Panc1 (cell line): ENCODE data around the gene MMP23B. TPM values are rescaled to one million over a fixed set of nuclear protein-coding genes. Genes with fewer than 3 reads are reported as not detected.

Source experiments
- ATAC-seq: fragments of 200-7000 bp; cut with Tn5 transposase; 2 replicates; pipeline ENCODE4 v1.9.1; 2020; ENCODE audit warnings: mild to moderate bottlenecking, moderate library complexity
- BruUV-seq: library from RNA; stranded (reverse); fragments of 400-500 nt; replicated peaks from 2 replicates; lab custom pipeline; 2021; lab: Mats Ljungman, UMichigan
- CTCF ChIA-PET: fragments of 300-600 bp; sonication (Branson Sonifier 250); formaldehyde crosslinking; loops from one replicate; lab custom pipeline; 2022; ENCODE audit warnings: antibody characterized with exemption; lab: Charles Lee
- POLR2A ChIA-PET: fragments of 300-600 bp; sonication (Branson Sonifier 250); formaldehyde crosslinking; loops from one replicate; lab custom pipeline; 2022; ENCODE audit warnings: antibody characterized with exemption; lab: Charles Lee
- DNase-seq: peaks from one replicate; pipeline ENCODE4 v3.0.0-alpha.2; 2010; ENCODE audit warnings: low read depth, low spot score
- H3K27ac ChIP-seq: 2 replicates; pipeline ENCODE4 v1.5.1; 2011; ENCODE audit warnings: mild to moderate bottlenecking, low read length, inconsistent platforms
- H3K27me3 ChIP-seq: fragments of 200-500 bp; sonication (Bioruptor generic); 2 replicates; pipeline ENCODE4 v1.6.0; 2014; ENCODE audit warnings: low read length, inconsistent platforms; ENCODE audit not compliant: control insufficient read depth, insufficient read depth
- H3K36me3 ChIP-seq: fragments of 200-500 bp; sonication (Bioruptor generic); 2 replicates; pipeline ENCODE4 v1.5.1; 2014; ENCODE audit warnings: inconsistent platforms, mild to moderate bottlenecking, low read length, moderate library complexity; ENCODE audit not compliant: control insufficient read depth, insufficient read depth
- H3K4me1 ChIP-seq: 2 replicates; pipeline ENCODE4 v1.5.1; 2011; ENCODE audit warnings: inconsistent platforms, mild to moderate bottlenecking, low read length, moderate library complexity; ENCODE audit not compliant: control insufficient read depth, insufficient read depth
- H3K4me3 ChIP-seq, 2 experiments: 2 replicates each; pipeline ENCODE4 v1.5.1; 2011 to 2012; ENCODE audit warnings: low read depth in 2 of 2, low read length in 2 of 2, mild to moderate bottlenecking in 2 of 2, inconsistent platforms in 1 of 2, moderate library complexity in 1 of 2
- H3K9me3 ChIP-seq: fragments of 200-500 bp; sonication (Bioruptor generic); 2 replicates; pipeline ENCODE4 v1.5.1; 2014; ENCODE audit warnings: low read depth, mild to moderate bottlenecking, inconsistent platforms, low read length, moderate library complexity; ENCODE audit not compliant: control insufficient read depth, insufficient read depth
- CTCF ChIP-seq: fragments of 450-650 bp; IDR thresholded peaks from 2 replicates; pipeline ENCODE4 v1.5.1; 2017; ENCODE audit warnings: mild to moderate bottlenecking
- POLR2AphosphoS5 ChIP-seq: IDR thresholded peaks from 2 replicates; pipeline ENCODE4 v1.6.1; 2012; ENCODE audit warnings: mild to moderate bottlenecking, low read depth, low read length, moderate library complexity
- REST ChIP-seq, 2 experiments: IDR thresholded peaks; 2 replicates each; pipeline ENCODE4 v1.6.1; 2011 to 2012; ENCODE audit warnings: low read depth in 2 of 2, control low read depth in 1 of 2, low read length in 1 of 2, mild to moderate bottlenecking in 1 of 2, moderate library complexity in 1 of 2; ENCODE audit not compliant: insufficient read depth in 1 of 2
- SIN3A ChIP-seq: IDR thresholded peaks from 2 replicates; pipeline ENCODE4 v1.6.1; 2012; ENCODE audit warnings: low read depth, mild to moderate bottlenecking, low read length, moderate library complexity, borderline replicate concordance; ENCODE audit not compliant: insufficient read depth
- TCF7L2 ChIP-seq: IDR thresholded peaks from 2 replicates; pipeline ENCODE4 v1.6.1; 2011; ENCODE audit warnings: mild to moderate bottlenecking, low read depth, low read length, inconsistent platforms
- in situ Hi-C: cut with HindIII; loops from 2 replicates; pipeline ENCODE4 v1.10.0; 2016; ENCODE audit warnings: low sequenced_read_pairs, low pct_unique_long_range_greater_than_20kb
- intact Hi-C: fragments of 100-400 bp; cut with micrococcal nuclease; formaldehyde crosslinking; loops from one replicate; pipeline ENCODE4 v1.10.0; 2022; ENCODE audit not compliant: unreplicated experiment
- total RNA-seq: library from RNA; stranded (reverse); gene quantifications from one replicate; pipeline ENCODE4 v1.2.1, GENCODE V29; 2021; ENCODE audit not compliant: unreplicated experiment

The MMP23B gene
- total RNA-seq, 1 experiment from 2014 or later: 5.0 TPM

GRCh38 chr1:1670866-1671265 lies 38.9 kb downstream of the MMP23B start:
- in situ Hi-C loops (no loop called here), intact Hi-C loops (no loop called here)
- TF ChIP-seq TCF7L2: no peak
- TF ChIP-seq SIN3A: no peak
- no peak for TF ChIP-seq CTCF
- no peak for TF ChIP-seq REST (IDR thresholded peaks at IDR 0.05; ENCODE audit: insufficient read depth in 1 of 2, low read depth in 2 of 2, low read length in 1 of 2)
- TF ChIP-seq POLR2AphosphoS5: no peak
- no TSS peak for BruUV-seq
- no peak for DNase-seq
- H3K27ac ChIP-seq: no peak overlapping the region
- no peak for ATAC-seq
- CTCF ChIA-PET: interaction anchor here (0.6 kb wide), 1 partner anchor 188 kb away, joined by 3 read pairs; no protein-coding TSS in a partner anchor
- peaks cover 2% of the 10 kb centered on the region; the same call in 1 of the 2 replicates for H3K36me3 ChIP-seq
- POLR2A ChIA-PET: no interaction called here
- no peaks in the 10 kb centered on the region for H3K27me3 ChIP-seq
- H3K9me3 ChIP-seq: no peaks in the 10 kb centered on the region
- no peak overlapping the region for H3K4me3 ChIP-seq
- no peaks in the 10 kb centered on the region for H3K4me1 ChIP-seq

- DNase-seq: no peak
- Histone ChIP-seq H3K27ac (no peak overlapping the region), H3K4me1 (no peaks in the 10 kb centered on the region), H3K9me3 (no peaks in the 10 kb centered on the region), H3K27me3 (no peaks in the 10 kb centered on the region), H3K4me3 (no peak overlapping the region), H3K36me3 (peaks cover 2% of the 10 kb centered on the region; the same call in 1 of the 2 replicates)
- no peak for ATAC-seq
- intact Hi-C loops: no loop called here
- no TSS peak for BruUV-seq
- ChIA-PET POLR2A (no interaction called here), CTCF (interaction anchor here (0.6 kb wide), 1 partner anchor 187 kb away, joined by 3 read pairs; no protein-coding TSS in a partner anchor)
- no peak for TF ChIP-seq SIN3A
- no peak for TF ChIP-seq TCF7L2
- TF ChIP-seq REST (IDR thresholded peaks at IDR 0.05; ENCODE audit: insufficient read depth in 1 of 2, low read depth in 2 of 2, low read length in 1 of 2): no peak
- TF ChIP-seq CTCF: no peak
- TF ChIP-seq POLR2AphosphoS5: no peak
- in situ Hi-C loops: no loop called here
Observed at GRCh38 chr1:1671365-1672119, 39.6 kb downstream of the MMP23B start.
